Kidney glomerular epithelial cell (primary cell): ENCODE data around the gene TMTC2.

ENCODE experiments used
- DNase-seq: peaks from one replicate; lab custom pipeline; 2025; lab: John Stamatoyannopoulos, UW

The TMTC2 gene

DNA sequence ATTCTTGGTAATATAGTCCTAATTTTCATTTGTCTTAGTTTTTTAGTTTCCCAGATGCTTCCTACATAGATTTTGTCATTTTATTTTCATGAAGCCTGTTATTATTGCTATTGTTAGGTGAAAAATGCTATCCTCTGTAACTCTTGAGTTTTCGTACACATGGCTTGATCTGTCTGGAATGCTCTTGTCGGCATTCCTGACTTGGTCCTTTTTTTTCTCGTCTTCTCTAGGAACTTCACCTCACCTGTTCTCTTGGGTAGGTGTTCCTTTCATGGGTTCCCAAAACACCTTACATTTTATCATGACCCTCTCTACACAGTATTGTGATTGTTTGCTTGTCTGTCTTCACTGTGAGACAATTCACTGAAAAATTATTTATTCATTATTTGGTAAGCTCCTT, 267.4 kb downstream of the TMTC2 start:
- no peak for DNase-seq

DNA sequence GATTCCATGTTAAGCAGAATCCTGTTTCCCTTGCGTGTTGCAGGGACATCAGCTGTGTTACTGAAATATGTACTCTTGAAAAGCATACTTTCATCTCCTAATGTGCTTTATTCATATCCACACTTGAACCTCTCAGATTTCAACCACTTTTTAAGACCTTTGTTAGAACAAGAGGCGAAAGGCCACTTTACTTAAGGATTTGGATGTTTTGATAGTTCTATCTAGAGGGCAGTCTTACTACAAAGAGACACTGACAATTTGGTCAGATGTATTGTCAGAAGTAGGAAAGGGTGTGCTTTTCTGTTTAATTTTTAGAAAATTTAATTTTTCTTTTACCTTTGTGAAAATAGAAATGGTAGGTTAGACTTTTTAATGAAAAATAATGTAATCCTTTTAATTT, 267.9 kb downstream of the TMTC2 start:
- DNase-seq = no peak

DNA sequence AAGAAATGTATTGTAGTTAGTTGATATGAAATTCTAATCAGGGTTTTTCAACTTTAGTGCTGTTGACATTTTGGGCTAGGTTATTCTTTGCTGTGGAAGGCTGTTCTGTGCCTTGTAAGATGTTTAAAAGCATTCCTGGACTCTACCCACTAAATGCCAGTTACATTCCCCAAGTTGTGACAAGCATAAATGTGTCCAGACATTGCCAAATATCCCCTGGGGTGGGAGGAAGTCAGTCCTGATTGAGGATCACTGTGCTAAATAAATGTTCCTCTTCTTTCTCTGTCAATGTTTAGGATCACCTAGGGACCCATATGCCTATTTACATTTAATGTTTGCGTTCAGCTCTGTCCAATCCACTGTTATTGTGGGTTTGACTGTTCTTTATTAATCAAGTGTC, 268.3 kb downstream of the TMTC2 start:
- no peak for DNase-seq

DNA sequence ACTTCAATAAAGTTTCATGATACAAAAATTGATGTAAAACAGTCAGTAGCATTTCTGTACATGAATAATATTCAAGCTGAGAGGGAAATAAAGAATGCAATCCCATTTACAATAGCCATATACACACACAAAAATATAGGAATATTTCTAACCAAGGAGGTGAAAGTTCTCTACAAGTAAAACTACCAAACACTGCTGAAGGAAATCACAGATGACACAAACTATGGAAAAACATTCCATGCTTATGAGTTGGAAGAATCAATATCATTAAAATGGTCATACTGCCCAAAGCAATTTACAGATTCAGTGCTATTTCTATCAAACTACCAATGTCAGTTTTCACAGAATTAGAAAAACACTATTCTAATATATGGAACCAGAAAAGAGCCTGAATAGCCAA, 272.3 kb downstream of the TMTC2 start:
- DNase-seq = no peak

DNA sequence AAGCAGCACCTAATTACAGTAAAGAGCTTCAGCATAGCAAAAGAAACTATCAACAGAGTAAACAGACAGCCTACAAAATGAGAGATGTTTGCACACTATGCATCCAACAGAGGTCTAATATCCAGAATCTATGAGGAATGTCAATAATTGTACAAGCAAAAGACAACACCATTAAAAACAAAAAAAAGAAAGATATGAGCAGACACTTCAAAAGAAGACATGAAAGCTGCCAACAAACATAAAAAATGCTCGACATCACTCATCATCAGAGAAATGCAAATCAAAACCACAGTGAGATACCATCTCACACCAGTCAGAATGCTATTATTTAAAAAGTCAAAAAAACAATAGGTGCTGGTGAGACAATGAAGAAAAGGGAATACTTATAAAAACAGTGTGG, 273.1 kb downstream of the TMTC2 start:
- DNase-seq = no peak

DNA sequence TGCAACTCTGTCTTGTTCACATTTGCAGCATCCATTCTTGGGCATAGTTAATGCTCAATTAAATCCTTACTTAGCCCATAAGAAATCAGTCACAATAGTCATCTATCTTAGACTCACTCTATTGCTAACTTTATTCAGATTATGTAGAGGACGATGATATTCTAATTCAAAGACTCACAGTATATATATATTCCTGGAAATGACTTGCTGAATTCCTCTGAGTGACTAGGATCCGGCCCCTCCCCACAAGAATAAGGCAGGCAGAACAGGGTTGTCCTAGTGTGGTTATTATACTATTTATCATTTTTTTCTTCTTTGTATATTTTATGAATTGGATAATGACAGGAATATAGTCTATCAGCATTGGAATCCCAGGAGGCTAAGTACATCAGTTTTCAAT, 275.1 kb downstream of the TMTC2 start:
- no peak for DNase-seq

DNA sequence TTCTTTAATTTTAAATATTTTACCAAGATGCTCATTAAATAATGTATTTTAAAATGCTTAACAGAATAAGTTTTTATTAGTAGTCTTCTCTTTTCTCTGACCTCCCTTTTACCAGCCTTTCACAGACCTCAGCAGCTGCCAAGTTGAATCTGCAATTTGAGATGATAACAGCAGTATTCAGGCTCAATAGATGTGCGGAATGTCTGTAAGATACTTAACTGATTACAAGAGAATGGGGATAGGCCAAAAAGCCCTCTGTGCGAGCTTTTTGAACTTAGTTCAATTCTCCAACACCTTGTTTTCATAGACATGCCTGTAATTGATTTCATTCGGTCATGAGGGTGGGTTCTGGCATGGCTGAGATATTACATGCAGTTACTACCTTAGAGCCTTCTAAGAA, 277.2 kb downstream of the TMTC2 start:
- DNase-seq = no peak

DNA sequence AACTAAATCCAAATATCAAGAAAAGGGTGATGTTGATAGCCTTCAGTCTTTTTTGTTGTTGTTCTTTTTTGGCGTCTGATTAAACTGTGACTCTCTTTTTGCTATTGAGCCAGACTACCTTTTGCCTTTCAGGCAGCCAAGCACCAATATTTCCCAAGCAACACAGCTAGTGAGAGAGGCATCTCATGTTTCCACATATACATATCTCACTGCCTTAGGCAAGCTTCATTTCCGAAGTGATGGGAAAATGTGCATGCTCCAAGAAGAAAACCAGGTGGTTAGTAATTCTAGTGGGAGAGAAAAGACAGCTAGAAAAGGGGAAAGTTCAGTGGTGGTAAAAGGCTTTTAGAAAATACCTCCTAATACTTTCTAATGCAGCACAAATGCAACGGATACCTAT, 277.7 kb downstream of the TMTC2 start:
- no peak for DNase-seq

DNA sequence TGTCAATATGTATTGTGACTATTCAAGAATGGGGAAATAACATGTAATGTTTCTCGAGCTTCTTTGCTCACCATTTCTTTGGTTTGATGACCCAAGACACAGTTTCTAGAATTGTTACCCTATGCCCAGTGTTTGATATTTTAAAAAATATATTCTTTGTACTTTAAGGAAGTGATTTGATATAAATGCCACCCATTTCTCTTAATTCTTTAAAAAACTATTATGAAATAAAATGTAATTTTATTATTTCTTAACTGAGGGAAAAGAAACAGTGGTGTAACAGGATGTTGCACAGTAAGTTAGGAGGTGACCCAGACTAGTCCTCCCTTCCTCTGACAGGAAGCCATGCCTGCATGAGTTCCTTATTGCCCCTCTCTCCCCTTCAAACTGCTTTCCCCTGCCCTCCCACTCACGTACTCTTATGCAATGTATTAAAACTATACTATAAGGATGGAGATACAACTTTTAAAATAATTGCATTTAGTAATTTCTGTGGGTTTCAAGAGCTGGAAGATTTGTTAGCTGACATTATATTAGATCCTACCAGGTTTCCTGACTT, 279.4 kb downstream of the TMTC2 start:
- DNase-seq = no peak

DNA sequence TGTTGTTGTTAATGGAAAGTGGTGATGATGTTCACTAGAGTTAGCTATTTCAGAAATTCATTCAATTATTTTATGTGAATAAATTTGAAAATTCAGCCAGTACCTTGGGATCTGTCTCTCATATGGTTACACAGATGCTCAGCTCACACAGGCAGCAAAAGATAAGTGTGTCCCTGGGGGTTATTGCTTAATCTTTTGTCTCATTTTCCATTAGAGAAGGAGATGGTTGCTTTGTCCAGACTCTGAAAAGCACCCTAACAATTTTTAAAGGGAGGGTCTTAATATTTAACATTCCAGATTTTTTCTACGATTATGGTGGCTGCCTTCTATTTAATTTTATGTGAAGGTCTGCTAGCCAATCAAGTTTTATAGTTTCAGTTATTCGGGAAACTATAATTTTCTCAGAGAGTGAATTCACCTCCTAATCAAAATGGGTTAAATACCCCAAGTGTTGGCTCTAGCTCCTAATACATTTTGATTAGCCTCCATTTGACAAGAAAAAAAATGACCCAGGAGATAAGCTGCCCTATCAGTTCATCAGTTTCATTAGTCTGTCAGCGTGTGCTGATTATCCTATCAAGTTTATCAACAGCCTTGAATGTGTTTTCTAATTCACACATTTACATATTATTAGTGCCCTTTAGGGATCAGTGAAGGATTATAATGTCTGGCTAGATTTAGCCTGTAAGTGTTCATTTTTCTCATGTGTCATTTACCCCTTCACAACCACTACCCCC, 282.1 kb downstream of the TMTC2 start:
- DNase-seq = no peak

DNA sequence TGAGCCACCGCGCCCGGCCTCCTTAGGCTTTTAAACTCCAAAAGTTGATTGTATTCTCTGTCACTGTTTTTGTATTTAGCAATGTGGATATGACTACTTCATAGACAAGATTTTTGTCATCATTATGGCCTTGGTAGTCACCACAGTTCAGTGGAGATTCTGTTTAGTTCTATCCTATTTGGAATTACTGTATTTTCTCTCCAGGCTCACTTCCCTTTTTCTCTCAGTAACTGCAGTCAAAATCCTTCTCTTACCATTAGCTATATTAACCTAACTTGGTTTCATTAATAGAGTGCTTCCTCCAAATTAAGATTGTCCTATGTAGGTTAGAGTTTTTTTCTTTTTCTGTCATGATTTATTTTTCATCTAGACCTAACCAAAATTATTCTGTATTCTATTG, 283.9 kb downstream of the TMTC2 start:
- no peak for DNase-seq

DNA sequence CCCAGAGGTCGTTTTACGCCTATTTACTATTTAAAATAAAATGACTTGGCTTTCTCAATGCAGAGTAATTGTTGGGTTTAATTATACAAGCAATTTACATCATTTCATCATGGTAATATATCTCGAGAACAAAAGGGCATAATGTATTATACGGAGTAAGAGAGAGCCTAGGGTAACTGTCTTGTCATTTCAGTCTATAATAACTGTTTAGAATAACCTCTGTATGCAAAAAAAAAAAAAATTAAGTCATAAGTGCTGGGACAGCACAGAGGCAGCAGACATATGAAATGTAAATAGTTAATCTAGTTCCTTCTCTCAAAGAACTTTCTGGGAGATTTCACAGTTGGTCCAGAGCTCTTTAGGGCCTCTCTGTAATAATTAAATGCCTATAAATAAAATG, 284.9 kb downstream of the TMTC2 start:
- DNase-seq = no peak

DNA sequence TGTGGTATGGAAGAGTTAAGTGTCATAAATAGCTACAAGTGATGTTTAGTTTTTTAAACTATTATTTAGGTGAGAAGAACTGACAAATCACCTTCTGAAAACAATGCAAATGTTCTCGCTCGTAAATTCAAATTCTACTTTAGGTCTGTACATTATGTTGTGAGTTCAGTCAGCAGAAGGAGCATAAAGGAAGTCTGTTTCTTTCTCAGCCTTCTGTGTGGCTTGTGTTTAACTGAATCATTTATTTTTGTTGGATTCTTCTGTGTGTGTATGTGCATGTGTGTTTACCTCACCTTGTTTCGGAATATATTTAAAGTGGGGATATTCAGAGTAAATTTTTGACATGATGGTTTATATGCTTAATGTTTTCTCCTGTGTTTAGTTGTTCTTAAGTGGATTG, 285.9 kb downstream of the TMTC2 start:
- no peak for DNase-seq

DNA sequence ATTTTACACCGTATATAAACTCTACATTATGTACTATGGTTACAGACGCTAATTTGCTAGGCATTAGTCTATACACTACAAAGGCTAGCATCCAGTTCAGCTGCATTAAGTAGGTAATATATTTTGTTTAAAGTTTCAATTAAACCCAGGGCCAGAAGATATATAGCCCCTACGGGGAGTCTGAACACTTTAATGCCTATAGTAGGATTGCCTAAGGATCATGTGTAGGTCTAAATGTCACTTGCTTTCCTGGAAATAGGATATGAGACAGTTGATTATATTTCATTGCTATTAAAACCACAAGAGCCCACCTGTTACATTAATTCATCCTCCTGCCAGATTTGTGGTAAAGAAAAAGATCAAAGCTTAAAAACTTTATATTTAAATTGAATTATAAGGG, 286.9 kb downstream of the TMTC2 start:
- DNase-seq = no peak

DNA sequence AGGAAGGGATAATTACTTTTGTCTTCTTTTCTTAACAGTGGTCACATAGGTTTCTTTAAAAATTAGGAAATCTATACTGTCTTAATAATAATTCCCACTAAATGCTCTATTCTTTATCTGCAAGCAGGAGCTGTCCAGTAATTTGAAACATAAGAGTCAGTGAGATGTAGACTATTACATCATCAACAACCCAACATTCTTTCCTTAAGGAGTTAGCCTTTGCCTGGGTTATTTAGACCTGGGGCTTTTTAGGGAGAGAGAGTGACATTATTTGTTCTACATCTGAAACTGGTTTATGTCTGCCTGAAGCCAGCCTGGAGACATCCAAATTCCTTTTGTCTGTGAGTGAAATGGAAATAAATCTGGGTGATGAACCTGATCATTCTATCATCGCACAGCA, 294.4 kb downstream of the TMTC2 start:
- DNase-seq = no peak

DNA sequence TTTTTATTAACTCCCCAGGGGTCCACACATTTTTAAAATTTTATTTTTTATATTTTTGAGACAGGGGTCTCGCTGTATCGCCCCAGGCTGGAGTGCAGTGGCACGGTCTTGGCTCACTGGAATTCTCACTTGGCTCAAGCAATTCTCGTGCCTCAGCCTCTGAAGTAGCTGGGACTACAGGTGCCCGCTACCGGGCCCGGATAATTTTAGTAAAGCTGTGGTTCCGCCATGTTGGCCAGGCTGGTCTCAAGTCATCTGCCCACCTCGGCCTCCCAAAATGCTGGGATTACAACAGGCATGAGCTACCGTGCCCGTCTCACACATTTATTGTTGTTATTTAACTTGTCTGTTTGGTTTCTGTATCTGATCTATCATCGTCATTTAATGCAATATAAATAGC, 307.4 kb downstream of the TMTC2 start:
- DNase-seq = no peak

DNA sequence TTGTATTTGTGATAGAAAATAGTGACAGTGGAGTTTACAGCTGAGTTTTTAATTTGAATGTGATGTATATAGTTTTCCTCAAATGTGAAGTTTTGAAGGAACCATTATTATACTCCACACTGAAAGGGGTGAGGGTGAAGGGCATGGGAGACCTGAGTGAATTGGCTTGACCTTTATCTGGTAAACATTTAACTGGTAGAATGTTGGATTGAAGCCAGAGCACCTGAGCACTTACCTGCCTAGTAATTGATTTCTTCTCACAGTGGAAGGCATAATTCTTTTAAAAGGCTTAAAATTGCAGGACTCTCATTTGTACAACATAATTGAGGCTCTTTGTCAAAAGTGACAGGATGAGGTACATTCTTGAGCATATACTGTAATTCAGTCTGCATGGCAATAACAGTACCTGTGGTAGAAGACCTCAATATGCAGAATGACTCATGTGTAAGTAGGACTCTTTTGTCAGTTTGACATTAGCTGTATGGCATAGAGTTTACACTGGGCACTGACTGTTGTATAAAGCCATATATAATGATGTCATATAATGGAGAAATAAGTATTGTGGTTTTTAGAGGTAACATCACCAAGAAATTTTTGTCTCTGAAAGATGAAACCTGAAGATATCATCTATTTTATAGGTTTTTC, 309.6 kb downstream of the TMTC2 start:
- DNase-seq = no peak

DNA sequence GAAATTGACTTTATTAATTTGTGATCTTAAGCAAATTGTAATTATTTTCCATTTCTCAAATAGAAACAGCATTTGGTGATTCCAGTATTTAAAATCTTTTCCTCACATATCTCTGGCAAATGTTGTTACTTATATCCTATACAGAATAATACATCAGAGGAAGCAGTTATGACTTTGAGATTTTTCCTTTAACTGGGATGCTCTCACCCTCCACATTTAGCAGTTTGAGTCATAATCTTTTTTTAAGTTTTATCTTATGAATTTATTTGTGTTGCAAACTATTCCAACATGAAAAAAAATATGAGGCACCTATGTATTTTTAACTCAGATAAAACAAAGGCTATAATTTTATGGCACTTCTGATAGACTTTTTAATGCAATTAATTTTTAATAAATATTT, 311.8 kb downstream of the TMTC2 start:
- DNase-seq = no peak

DNA sequence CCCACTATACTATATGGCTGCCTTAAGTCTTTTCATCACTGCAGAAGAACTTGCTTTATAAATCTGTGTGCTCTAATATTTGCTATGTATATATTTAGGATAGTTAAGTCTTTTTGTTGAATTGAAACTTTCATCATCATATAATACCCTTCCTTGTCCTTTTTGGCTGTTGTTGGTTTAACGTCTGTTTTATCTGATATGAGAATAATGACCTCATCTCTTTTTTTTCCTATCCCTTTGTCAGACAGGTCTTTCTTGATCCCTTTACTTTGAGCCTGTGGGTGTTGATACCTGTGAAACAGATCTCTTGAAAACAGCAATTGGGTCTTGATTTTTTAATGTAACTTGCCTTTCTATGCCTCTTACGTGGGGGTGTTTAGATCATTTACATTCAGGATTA, 316.3 kb downstream of the TMTC2 start:
- DNase-seq = no peak

DNA sequence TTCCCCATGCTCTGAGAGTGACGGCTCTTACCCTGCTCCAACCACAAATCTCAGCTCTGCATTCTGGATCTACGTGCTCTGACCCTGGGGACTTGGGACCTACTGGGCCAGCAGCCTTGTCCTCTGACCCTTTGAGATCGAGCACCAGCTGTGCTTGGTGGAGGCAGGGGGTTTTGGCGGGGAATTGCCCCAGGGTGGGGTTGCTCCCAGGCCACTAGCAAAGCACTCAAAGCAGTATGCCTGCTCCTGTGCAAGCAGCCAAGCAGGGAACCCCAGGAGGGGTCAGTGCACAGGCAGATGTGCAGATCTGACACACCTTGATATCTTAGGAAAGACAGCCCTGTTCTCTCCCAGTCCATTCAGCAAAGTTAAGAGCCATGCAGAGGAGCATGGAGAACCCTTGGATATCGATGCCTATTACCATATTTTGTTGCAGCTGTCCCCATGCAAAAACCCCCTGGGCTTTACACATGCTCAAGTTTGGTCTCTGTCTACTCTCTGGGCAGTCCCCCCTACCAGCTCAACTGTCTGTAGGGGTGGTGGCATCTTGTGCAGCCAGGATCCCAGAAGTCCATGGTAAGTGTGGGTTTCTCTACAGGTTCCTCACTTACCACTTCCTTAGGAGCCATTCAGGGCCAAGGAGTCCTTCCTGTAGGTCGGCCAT, 319.0 kb downstream of the TMTC2 start:
- no peak for DNase-seq

DNA sequence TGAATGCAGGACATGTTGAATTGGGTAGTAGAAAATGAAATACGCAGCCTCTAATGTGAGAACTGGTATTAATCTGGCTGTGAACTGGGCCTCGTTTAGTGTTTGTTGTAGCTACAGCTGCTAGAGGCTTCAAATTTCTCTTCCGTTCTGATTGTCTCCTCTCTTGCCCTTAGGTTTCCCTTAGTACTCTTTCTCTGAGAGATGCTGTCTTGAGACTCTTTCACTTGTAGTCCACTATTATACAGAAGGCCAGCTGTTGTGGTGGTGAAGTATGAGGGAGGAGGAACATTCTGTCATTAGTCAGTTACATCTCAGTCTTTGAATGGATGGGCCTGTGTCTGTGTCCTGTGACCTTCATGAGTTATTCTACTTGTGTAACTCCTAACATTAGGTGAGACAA, 322.0 kb downstream of the TMTC2 start:
- DNase-seq = no peak

DNA sequence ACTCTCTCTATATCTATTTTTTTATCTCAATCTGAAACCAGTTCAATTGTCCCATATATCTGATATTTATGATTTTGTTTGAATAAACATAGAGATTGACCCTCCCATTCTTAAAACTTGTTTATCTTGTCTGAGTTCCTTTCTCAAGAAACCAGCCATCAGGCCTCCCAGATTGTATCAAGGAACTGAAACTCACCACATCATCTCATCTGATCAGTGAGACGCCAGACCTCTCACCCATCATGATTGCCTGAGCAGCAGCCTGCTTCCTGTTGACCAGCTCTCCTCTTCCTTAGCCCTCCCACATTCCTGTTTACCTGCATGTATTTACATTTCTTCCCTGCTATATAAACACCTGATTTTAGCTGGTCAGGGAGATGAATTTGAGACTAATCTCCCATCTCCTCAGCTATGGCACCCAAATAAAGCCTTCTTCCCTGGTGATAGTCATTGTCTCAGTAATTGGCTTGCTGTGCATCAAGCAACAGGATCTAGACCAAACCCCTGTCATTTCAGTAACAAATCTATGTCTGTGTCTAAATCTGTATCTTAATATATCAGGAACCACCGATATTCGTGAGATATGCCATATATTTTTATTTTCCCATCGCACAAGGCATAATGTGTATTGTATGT, 323.6 kb downstream of the TMTC2 start:
- DNase-seq = no peak
